ENCODE results near the gene LCN15. TPM values are rescaled to one million over a fixed set of nuclear protein-coding genes. Genes with fewer than 3 reads are reported as not detected.
"Not testable (repeated sequence)": the region's sequence is repeated elsewhere in the genome, so short reads cannot be mapped to it uniquely, and the experiment has no call there.

LCN15 gene
- total RNA-seq, 1 donor from 2014 or later, result not detected

- H3K27ac Mint-ChIP-seq, result no peak overlapping the region
These were observed 45.7 kb downstream of the LCN15 start for GRCh38 chr9:136718345-136719194.

GRCh38 chr9:136717399-136717798, 46.9 kb downstream of the LCN15 start:
- no peak overlapping the region for H3K4me3 Mint-ChIP-seq
- no peaks in the 10 kb centered on the region for H3K9me3 Mint-ChIP-seq
- no peak overlapping the region for H3K27ac Mint-ChIP-seq
- H3K36me3 Mint-ChIP-seq (ENCODE audit: low read depth), result peaks cover 3% of the 10 kb centered on the region
- intact Hi-C loops (cut with micrococcal nuclease), result no loop called here
- H3K27me3 Mint-ChIP-seq, result peaks cover 9% of the 10 kb centered on the region
- H3K4me1 Mint-ChIP-seq, result peaks cover 3% of the 10 kb centered on the region
- DNase-seq, result no peak

More at GRCh38 chr9:136718345-136719194, 45.7 kb downstream of the LCN15 start:
- H3K4me3 Mint-ChIP-seq, result no peak overlapping the region
- DNase-seq, result no peak
- H3K27me3 Mint-ChIP-seq, result peaks cover 6% of the 10 kb centered on the region
- no peaks in the 10 kb centered on the region for H3K9me3 Mint-ChIP-seq
- peaks cover 5% of the 10 kb centered on the region for H3K36me3 Mint-ChIP-seq (ENCODE audit: low read depth)
- peaks cover 3% of the 10 kb centered on the region for H3K4me1 Mint-ChIP-seq
- intact Hi-C loops (cut with micrococcal nuclease), result no loop called here

- Mint-ChIP-seq H3K36me3 (ENCODE audit: low read depth) (no peaks in the 10 kb centered on the region), H3K27ac (no peak overlapping the region), H3K9me3 (no peaks in the 10 kb centered on the region)
These were observed 49.4 kb downstream of the LCN15 start for GRCh38 chr9:136714893-136715274.

GRCh38 chr9:136714096-136714892, 50.0 kb downstream of the LCN15 start:
- H3K4me3 Mint-ChIP-seq, result peak overlapping the region; percentile 30
- no peaks in the 10 kb centered on the region for H3K9me3 Mint-ChIP-seq
- no peaks in the 10 kb centered on the region for H3K36me3 Mint-ChIP-seq (ENCODE audit: low read depth)
- no peak for DNase-seq
- H3K4me1 Mint-ChIP-seq, result peaks cover 2% of the 10 kb centered on the region
- intact Hi-C loops (cut with micrococcal nuclease), result no loop called here
- H3K27me3 Mint-ChIP-seq, result peaks cover 23% of the 10 kb centered on the region
- H3K27ac Mint-ChIP-seq, result no peak overlapping the region

More at GRCh38 chr9:136714893-136715274, 49.4 kb downstream of the LCN15 start:
- peaks cover 2% of the 10 kb centered on the region for H3K4me1 Mint-ChIP-seq
- no peak for DNase-seq
- intact Hi-C loops (cut with micrococcal nuclease), result no loop called here
- no peak overlapping the region for H3K4me3 Mint-ChIP-seq
- peaks cover 23% of the 10 kb centered on the region for H3K27me3 Mint-ChIP-seq

- H3K36me3 Mint-ChIP-seq (ENCODE audit: low read depth), result no peaks in the 10 kb centered on the region
- intact Hi-C loops (cut with micrococcal nuclease), result no loop called here
- DNase-seq, result no peak
- peaks cover 2% of the 10 kb centered on the region for H3K4me1 Mint-ChIP-seq
- no peak overlapping the region for H3K27ac Mint-ChIP-seq
- H3K27me3 Mint-ChIP-seq, result peaks cover 26% of the 10 kb centered on the region
- H3K4me3 Mint-ChIP-seq, result peak overlapping the region; percentile 30
- no peaks in the 10 kb centered on the region for H3K9me3 Mint-ChIP-seq
These were observed 50.8 kb downstream of the LCN15 start for GRCh38 chr9:136713550-136713949.

- peaks cover 2% of the 10 kb centered on the region for H3K4me1 Mint-ChIP-seq
These were observed 51.4 kb downstream of the LCN15 start for GRCh38 chr9:136712690-136713544.

GRCh38 chr9:136711751-136712689, 52.3 kb downstream of the LCN15 start, which contains the start of gene DIPK1B:
TSS of gene DIPK1B (plus strand) at chr9:136712572. CDS start at chr9:136712666, 94 bp downstream.
- H3K27ac Mint-ChIP-seq, result no peak within 1 kb of the TSS
- peak within 1 kb of the TSS; percentile 53 for H3K4me3 Mint-ChIP-seq
- DNase-seq, result peak; percentile 71
- intact Hi-C loops (cut with micrococcal nuclease), result no loop called here
- H3K36me3 Mint-ChIP-seq (ENCODE audit: low read depth), result no peaks in the 10 kb centered on the region
- H3K9me3 Mint-ChIP-seq, result no peaks in the 10 kb centered on the region
- peaks cover 2% of the 10 kb centered on the region for H3K4me1 Mint-ChIP-seq
- peaks cover 29% of the 10 kb centered on the region for H3K27me3 Mint-ChIP-seq

More at GRCh38 chr9:136712690-136713544, 51.4 kb downstream of the LCN15 start:
- intact Hi-C loops (cut with micrococcal nuclease), result no loop called here
- no peaks in the 10 kb centered on the region for H3K36me3 Mint-ChIP-seq (ENCODE audit: low read depth)
- H3K27ac Mint-ChIP-seq, result no peak overlapping the region
- peaks cover 29% of the 10 kb centered on the region for H3K27me3 Mint-ChIP-seq
- no peaks in the 10 kb centered on the region for H3K9me3 Mint-ChIP-seq
- DNase-seq, result no peak
- H3K4me3 Mint-ChIP-seq, result peak overlapping the region; percentile 21

GRCh38 chr9:136711219-136711648, 53.1 kb downstream of the LCN15 start:
- H3K27ac Mint-ChIP-seq; intact Hi-C loops (cut with micrococcal nuclease); H3K4me1 Mint-ChIP-seq; DNase-seq; H3K9me3 Mint-ChIP-seq; H3K36me3 Mint-ChIP-seq (ENCODE audit: low read depth): not testable (repeated sequence)
- Mint-ChIP-seq H3K4me3 (peak overlapping the region; percentile 19), H3K27me3 (peaks cover 29% of the 10 kb centered on the region)

- Mint-ChIP-seq H3K27me3 (peaks cover 34% of the 10 kb centered on the region), H3K4me1 (peaks cover 2% of the 10 kb centered on the region), H3K36me3 (ENCODE audit: low read depth) (no peaks in the 10 kb centered on the region), H3K9me3 (no peaks in the 10 kb centered on the region), H3K27ac (no peak overlapping the region), H3K4me3 (no peak overlapping the region)
- DNase-seq, result no peak
- intact Hi-C loops (cut with micrococcal nuclease), result no loop called here
These were observed 53.8 kb downstream of the LCN15 start for GRCh38 chr9:136710543-136710942.

Other genes starting within 250 kb of the LCN15 start
- 108 and 113 TPM in 2 replicates for gene NOTCH1, start 218.5 kb downstream of the LCN15 start, total RNA-seq
- 3.2 and 3.5 TPM in 2 replicates for gene EGFL7, start 101.6 kb downstream of the LCN15 start, total RNA-seq
- 25.6 and 25.9 TPM in 2 replicates for gene AGPAT2, start 77.1 kb downstream of the LCN15 start, total RNA-seq
- gene DIPK1B, start 51.9 kb downstream of the LCN15 start, total RNA-seq, result 1.1 and 1.5 TPM in 2 replicates
- gene LCN10, start 21.6 kb downstream of the LCN15 start, total RNA-seq, result 1.1 and 1.7 TPM in 2 replicates
- not detected in 2 replicates for gene LCN6, start 16.0 kb downstream of the LCN15 start, total RNA-seq
- not detected in 2 replicates for gene LCN8, start 6.3 kb downstream of the LCN15 start, total RNA-seq
- 36.1 and 40.1 TPM in 2 replicates for gene TMEM141, start 26.8 kb upstream of the LCN15 start, total RNA-seq
- 0.14 and 0.42 TPM in 2 replicates for gene CCDC183, start 31.8 kb upstream of the LCN15 start, total RNA-seq
- gene RABL6, start 43.4 kb upstream of the LCN15 start, total RNA-seq, result 116 and 119 TPM in 2 replicates
- 5.7 and 5.9 TPM in 2 replicates for gene AJM1, start 78.0 kb upstream of the LCN15 start, total RNA-seq
- gene PHPT1, start 84.9 kb upstream of the LCN15 start, total RNA-seq, result 134 and 145 TPM in 2 replicates
- gene MAMDC4, start 87.8 kb upstream of the LCN15 start, total RNA-seq, result 24.7 and 30.1 TPM in 2 replicates
- gene EDF1, start 101.8 kb upstream of the LCN15 start, total RNA-seq, result 378 and 380 TPM in 2 replicates
- gene TRAF2, start 122.0 kb upstream of the LCN15 start, total RNA-seq, result 61.6 and 66.6 TPM in 2 replicates
- gene FBXW5, start 180.2 kb upstream of the LCN15 start, total RNA-seq, result 92.7 and 93.6 TPM in 2 replicates
- 0.69 and 1.7 TPM in 2 replicates for gene C8G, start 180.7 kb upstream of the LCN15 start, total RNA-seq
- 1.3 and 2.3 TPM in 2 replicates for gene LCN12, start 187.8 kb upstream of the LCN15 start, total RNA-seq
- not detected in 2 replicates for gene PTGDS, start 213.0 kb upstream of the LCN15 start, total RNA-seq
- not detected in 2 replicates for gene LCNL1, start 218.5 kb upstream of the LCN15 start, total RNA-seq
- gene PAXX, start 227.9 kb upstream of the LCN15 start, total RNA-seq, result 87.8 and 90.2 TPM in 2 replicates
- gene CLIC3, start 232.1 kb upstream of the LCN15 start, total RNA-seq, result not detected in 2 replicates

Measured in activated CD4-positive, alpha-beta T cell treated with anti-CD3 and anti-CD28 coated beads, Interleukin-2, amount 10 ng/mL, durations not matched to agents 24 days and 14 days (primary cell).